Liver (tissue), 3 donors: ENCODE measurements around the gene CFAP300.

Experiments
- CTCF ChIP-seq: fragments of 150-350 bp; IDR thresholded peaks from 2 replicates; pipeline ENCODE4 v1.5.1; 2017; ENCODE audit warnings: improper control_type of control experiment, low read depth, low read length; ENCODE audit not compliant: missing input control
- RAD21 ChIP-seq, 2 donors: IDR thresholded peaks; 2 replicates each; pipeline ENCODE4 v1.6.1; 2016; ENCODE audit warnings: antibody characterized with exemption in 2 of 2, mild to moderate bottlenecking in 2 of 2
- TAF1 ChIP-seq: conservative IDR thresholded peaks from 2 replicates; pipeline ENCODE4 v1.6.1; 2016; ENCODE audit warnings: antibody characterized with exemption, mild to moderate bottlenecking
- YY1 ChIP-seq: IDR thresholded peaks from 2 replicates; pipeline ENCODE4 v1.6.1; 2016; ENCODE audit warnings: antibody characterized with exemption, mild to moderate bottlenecking
- donor health status: healthy.
- donor health status: healthy.

- TF ChIP-seq RAD21 (IDR thresholded peaks at IDR 0.05) (no peak), CTCF (no peak), YY1 (no peak), TAF1 (no peak)
Measured at GRCh38 chr11:102064316-102064715, 17.1 kb downstream of the CFAP300 start.
